RWPE2 (cell line): ENCODE results near the gene NASP.
A peak's percentile ranks its signal among the peaks of the same experiment; 100 is the strongest.

ENCODE experiments used
- ATAC-seq: fragments of 200-7000 bp; cut with Tn5 transposase; 3 replicates; pipeline ENCODE4 v1.9.1; 2021; ENCODE audit warnings: low read depth
- DNase-seq: peaks from one replicate; pipeline ENCODE4 v3.0.0-alpha.2; 2020; ENCODE audit warnings: low spot score
- H3K27ac ChIP-seq: fragments of 450-650 bp; 2 replicates; pipeline ENCODE4 v1.5.1; 2017; ENCODE audit warnings: mild to moderate bottlenecking; ENCODE audit not compliant: poor library complexity, severe bottlenecking
- H3K27me3 ChIP-seq: fragments of 250-450 bp; sonication (Bioruptor Pico); 2 replicates; pipeline ENCODE4 v1.5.1; 2021; ENCODE audit warnings: mild to moderate bottlenecking, moderate library complexity; ENCODE audit not compliant: insufficient read depth, poor library complexity, severe bottlenecking
- H3K36me3 ChIP-seq: fragments of 250-450 bp; sonication (Bioruptor Pico); 2 replicates; pipeline ENCODE4 v1.5.1; 2020; ENCODE audit warnings: low read depth, mild to moderate bottlenecking, moderate library complexity
- H3K4me1 ChIP-seq: fragments of 250-450 bp; sonication (Bioruptor Pico); 2 replicates; pipeline ENCODE4 v1.5.1; 2021; ENCODE audit warnings: mild to moderate bottlenecking, moderate library complexity; ENCODE audit not compliant: insufficient read depth, poor library complexity, severe bottlenecking
- H3K4me3 ChIP-seq: fragments of 250-450 bp; sonication (Bioruptor Pico); 2 replicates; pipeline ENCODE4 v1.5.1; 2021; ENCODE audit warnings: mild to moderate bottlenecking, moderate library complexity; ENCODE audit not compliant: severe bottlenecking
- H3K9me3 ChIP-seq: fragments of 250-450 bp; sonication (Bioruptor Pico); 2 replicates; pipeline ENCODE4 v1.5.1; 2021; ENCODE audit warnings: mild to moderate bottlenecking, moderate library complexity; ENCODE audit not compliant: severe bottlenecking
- TF ChIP-seq, protein P1 (sequence below): fragments of 450-650 bp; IDR thresholded peaks from one replicate; pipeline ENCODE4 v1.5.1; 2017; ENCODE audit warnings: mild to moderate bottlenecking, moderate library complexity; ENCODE audit not compliant: poor library complexity, severe bottlenecking

The NASP gene, protein sequence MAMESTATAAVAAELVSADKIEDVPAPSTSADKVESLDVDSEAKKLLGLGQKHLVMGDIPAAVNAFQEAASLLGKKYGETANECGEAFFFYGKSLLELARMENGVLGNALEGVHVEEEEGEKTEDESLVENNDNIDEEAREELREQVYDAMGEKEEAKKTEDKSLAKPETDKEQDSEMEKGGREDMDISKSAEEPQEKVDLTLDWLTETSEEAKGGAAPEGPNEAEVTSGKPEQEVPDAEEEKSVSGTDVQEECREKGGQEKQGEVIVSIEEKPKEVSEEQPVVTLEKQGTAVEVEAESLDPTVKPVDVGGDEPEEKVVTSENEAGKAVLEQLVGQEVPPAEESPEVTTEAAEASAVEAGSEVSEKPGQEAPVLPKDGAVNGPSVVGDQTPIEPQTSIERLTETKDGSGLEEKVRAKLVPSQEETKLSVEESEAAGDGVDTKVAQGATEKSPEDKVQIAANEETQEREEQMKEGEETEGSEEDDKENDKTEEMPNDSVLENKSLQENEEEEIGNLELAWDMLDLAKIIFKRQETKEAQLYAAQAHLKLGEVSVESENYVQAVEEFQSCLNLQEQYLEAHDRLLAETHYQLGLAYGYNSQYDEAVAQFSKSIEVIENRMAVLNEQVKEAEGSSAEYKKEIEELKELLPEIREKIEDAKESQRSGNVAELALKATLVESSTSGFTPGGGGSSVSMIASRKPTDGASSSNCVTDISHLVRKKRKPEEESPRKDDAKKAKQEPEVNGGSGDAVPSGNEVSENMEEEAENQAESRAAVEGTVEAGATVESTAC

DNA sequence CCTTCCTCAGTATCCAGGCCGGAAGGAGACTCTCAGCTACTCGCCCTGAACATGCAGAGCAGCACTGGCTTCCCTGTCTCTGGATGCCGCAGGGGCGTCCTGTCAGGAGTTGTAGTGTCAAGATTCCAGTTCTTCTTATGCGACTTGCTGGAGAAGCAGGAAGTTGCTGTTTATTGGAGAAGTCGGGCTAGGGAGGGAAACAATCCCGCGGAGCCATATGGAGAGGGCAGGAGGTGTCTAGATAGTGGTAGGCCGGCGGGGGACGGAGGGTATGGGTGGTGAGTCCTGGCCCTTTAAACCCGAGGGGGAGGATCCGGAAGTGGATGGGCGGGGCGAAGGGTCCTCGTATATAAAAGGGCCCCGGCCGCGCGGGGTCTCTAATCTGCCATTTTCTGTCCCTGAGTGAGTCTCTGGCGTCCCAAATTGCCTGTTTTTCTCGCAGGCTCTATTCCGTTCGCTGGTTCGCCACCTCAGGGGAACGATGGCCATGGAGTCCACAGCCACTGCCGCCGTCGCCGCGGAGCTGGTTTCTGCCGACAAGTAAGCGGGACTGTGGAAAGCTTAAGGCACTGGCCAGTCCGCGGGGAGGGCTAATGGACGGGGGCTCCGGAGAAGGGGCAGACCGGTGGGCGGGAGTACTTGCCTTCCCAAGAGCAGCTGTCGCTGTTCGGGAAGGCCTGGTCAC lies at the start of gene NASP:
Gene NASP, plus strand, starts transcription at position 376 of the 685 bp plus-strand sequence. Its CDS starts 106 bp downstream, at position 482.
- Histone ChIP-seq H3K4me3 (peak within 1 kb of the TSS; percentile 75), H3K4me1 (no peaks in the 10 kb centered on the region), H3K27ac (peak within 1 kb of the TSS; percentile 73), H3K9me3 (no peaks in the 10 kb centered on the region), H3K27me3 (no peaks in the 10 kb centered on the region), H3K36me3 (peaks cover 8% of the 10 kb centered on the region)
- DNase-seq (peak; percentile 87), ATAC-seq (peak; percentile 62)
- TF ChIP-seq, protein P1, sequence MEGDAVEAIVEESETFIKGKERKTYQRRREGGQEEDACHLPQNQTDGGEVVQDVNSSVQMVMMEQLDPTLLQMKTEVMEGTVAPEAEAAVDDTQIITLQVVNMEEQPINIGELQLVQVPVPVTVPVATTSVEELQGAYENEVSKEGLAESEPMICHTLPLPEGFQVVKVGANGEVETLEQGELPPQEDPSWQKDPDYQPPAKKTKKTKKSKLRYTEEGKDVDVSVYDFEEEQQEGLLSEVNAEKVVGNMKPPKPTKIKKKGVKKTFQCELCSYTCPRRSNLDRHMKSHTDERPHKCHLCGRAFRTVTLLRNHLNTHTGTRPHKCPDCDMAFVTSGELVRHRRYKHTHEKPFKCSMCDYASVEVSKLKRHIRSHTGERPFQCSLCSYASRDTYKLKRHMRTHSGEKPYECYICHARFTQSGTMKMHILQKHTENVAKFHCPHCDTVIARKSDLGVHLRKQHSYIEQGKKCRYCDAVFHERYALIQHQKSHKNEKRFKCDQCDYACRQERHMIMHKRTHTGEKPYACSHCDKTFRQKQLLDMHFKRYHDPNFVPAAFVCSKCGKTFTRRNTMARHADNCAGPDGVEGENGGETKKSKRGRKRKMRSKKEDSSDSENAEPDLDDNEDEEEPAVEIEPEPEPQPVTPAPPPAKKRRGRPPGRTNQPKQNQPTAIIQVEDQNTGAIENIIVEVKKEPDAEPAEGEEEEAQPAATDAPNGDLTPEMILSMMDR: no peak

DNA sequence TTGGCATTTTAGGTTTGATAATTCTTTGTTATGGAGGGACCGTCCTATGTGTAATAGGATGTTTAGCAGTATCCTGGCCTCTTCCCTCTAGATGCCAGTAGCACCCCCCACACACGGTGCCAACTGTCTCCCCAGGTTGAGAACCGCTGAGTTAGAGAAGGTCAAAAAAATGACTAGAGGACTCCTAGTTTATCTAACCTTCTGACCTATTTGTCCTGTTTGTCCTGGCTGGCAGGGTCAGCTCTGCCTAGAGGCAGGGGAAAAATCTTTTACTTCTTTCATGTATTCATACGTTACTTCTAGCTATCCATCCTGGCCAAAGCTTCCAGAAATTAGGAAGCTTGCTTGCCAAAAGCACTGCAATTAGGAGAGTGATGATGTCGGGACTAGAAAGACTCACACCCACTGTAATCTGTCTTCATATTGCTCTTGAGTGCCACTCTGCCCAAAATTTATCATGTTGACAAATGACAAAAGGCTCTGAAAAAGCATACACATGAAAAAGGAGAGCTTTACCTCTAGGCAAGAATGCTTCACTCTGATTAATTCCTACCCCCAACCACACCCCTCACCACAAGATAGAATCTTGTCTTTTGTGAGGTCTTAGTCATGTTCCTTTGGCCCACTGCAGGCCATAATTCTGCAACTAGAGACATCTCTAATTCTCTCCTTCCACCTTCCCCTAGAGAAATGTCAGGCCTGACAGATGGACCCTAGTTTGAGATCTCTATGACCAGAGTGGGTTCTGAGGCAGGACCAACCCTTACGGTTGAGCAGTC lies 47.7 kb upstream of the NASP start:
- H3K27ac ChIP-seq: no peak overlapping the region
- no peaks in the 10 kb centered on the region for H3K36me3 ChIP-seq
- TF ChIP-seq, protein P1: no peak
- ATAC-seq (no peak), DNase-seq (no peak)
- H3K27me3 ChIP-seq: no peaks in the 10 kb centered on the region
- H3K4me3 ChIP-seq: no peak overlapping the region
- no peaks in the 10 kb centered on the region for H3K4me1 ChIP-seq
- no peaks in the 10 kb centered on the region for H3K9me3 ChIP-seq

DNA sequence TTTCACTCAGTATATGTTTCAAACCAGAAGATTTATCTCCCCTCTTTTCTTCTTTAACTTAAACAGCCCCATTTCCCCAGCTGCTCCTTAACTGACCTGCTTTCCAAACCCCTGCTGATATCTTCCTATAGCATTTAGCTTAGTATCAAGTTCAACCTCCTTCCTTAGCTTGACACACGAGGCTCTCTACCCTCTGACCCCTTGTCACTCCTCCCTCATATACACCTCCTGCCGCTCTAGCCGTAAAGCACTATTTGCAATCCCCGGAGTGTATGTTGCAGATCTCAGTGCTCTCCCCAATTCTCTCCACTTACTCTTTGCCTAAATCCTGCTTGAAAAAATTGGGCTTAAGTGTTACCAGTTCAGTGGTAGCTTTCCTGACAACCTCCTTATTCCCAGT lies 47.0 kb upstream of the NASP start:
- no peak for ATAC-seq
- Histone ChIP-seq H3K36me3 (no peaks in the 10 kb centered on the region), H3K4me1 (no peaks in the 10 kb centered on the region), H3K27me3 (no peaks in the 10 kb centered on the region), H3K9me3 (no peaks in the 10 kb centered on the region), H3K4me3 (no peak overlapping the region), H3K27ac (no peak overlapping the region)
- no peak for DNase-seq
- TF ChIP-seq, protein P1: no peak

DNA sequence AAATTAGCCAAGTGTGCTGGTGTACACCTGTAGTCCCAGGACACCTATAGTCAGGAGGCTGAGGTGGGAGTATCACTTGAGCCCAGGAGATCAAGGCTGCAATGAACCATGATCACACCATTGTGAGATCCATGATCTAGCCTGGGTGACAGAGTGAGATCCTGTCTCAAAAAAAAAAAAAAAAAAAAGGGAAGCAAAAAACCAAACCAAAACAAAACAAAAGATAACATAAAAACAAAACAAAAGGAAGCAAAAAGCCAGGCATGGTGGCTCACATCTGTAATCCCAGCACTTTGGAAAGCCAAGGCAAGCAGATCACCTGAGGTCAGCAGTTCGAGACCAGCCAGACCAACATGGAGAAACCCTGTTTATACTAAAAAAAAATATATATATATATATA lies 42.6 kb upstream of the NASP start:
- no peak overlapping the region for H3K4me3 ChIP-seq
- H3K9me3 ChIP-seq: no peaks in the 10 kb centered on the region
- no peaks in the 10 kb centered on the region for H3K36me3 ChIP-seq
- no peaks in the 10 kb centered on the region for H3K27me3 ChIP-seq
- H3K4me1 ChIP-seq: no peaks in the 10 kb centered on the region
- DNase-seq (no peak), ATAC-seq (no peak)
- TF ChIP-seq, protein P1: no peak
- H3K27ac ChIP-seq: no peak overlapping the region
